Erythroblast (primary cell): ENCODE measurements around the gene USP15.
A peak's percentile ranks its signal among the peaks of the same experiment; 100 is the strongest.

Experiments
- GATA1 ChIP-seq: IDR thresholded peaks from 2 replicates; pipeline ENCODE4 v1.6.1; 2011; ENCODE audit warnings: low read depth, mild to moderate bottlenecking, control low read depth, low read length, moderate library complexity
- POLR2A ChIP-seq: IDR thresholded peaks from 2 replicates; pipeline ENCODE4 v1.6.1; 2011; ENCODE audit warnings: mild to moderate bottlenecking, low read length

DNA sequence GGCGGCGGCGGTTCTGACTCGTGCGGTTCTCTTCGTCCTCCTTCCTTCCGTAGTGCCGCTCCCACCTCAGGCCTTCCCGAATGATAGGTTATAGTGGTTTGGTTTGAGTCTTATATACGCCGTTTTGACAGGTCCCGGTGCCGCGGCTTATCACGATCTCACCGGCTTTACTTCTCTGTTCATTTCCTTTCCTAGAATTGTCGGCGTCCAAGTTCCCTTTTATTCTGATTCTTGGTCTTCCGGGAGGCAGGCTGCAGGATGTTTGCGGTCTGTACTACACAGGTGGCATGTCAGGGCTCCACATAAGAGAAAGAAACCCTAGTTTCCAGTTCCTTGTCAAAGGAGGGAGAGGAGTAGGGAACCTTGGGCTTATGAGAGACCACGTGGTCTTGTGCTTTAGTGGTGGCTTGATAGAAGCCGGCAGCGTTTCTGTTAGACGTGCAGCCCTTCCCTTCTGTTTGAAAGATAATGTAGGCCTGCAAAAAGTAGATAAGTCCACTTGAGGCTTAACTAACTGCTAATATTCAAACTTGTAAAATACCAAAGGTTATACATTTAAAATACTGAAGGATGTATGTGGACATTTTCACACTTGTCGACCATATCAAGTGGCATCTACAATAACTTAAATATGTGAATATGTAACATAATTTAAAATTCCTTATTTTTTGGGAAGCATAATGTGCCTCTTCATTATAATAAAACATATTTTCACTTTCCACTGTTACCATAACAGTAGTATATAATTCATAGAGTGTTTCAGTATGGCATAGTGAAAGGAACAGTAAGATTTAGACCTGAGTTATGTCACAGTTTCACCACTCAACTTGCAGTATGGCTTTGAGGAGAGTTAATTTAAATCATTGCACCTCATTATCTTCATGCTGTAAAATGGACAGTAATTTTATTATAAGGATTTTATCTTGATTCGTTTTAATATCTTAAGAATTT lies 804 bp downstream of the USP15 start:
- TF ChIP-seq POLR2A = peak; percentile 2
- no peak for TF ChIP-seq GATA1
